Measurements from ENCODE around the gene SKOR1.

DNA sequence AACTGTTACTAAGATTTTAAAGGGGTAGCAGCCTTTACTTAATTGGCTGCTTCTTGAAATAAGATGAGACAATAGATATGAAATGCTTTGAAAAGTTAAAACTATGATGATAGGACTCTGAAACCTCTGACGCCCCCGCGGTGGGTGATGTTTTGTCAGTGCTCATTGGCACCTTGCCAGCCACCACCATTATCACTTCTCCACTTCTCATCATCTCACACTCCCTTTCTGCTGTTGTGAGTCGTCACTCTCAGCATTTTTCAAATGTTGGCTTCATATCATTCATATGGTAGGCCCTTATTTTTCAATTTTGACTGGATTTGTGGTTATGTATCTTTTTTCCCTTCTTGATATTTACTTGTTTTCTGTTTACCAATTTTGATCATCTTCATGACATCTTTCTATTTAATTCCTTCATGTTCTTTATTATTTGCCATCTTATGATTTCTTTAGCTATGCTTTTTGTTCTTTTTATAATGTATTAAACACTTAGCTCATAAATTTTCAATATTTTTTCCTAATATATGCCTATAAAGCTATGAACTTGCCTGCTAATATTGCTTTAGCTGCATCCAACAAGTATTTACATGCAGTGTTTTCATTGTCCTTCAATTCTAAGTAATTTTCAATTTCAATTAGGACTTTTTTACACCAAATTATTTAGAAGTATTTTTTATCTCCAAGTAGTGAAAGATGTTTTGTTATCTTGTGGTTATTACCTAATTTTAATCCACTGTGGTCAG, 30.3 kb upstream of the SKOR1 start:
- TF ChIP-seq, protein P1, sequence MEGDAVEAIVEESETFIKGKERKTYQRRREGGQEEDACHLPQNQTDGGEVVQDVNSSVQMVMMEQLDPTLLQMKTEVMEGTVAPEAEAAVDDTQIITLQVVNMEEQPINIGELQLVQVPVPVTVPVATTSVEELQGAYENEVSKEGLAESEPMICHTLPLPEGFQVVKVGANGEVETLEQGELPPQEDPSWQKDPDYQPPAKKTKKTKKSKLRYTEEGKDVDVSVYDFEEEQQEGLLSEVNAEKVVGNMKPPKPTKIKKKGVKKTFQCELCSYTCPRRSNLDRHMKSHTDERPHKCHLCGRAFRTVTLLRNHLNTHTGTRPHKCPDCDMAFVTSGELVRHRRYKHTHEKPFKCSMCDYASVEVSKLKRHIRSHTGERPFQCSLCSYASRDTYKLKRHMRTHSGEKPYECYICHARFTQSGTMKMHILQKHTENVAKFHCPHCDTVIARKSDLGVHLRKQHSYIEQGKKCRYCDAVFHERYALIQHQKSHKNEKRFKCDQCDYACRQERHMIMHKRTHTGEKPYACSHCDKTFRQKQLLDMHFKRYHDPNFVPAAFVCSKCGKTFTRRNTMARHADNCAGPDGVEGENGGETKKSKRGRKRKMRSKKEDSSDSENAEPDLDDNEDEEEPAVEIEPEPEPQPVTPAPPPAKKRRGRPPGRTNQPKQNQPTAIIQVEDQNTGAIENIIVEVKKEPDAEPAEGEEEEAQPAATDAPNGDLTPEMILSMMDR (IDR thresholded peaks at IDR 0.05), result no peak
- TF ChIP-seq POLR2A (IDR thresholded peaks at IDR 0.05), result no peak

Measured in thyroid gland (tissue), 4 donors.